Neural cell (in vitro differentiated cells): ENCODE data around the gene ESYT3. TPM values are rescaled to one million over a fixed set of nuclear protein-coding genes. Genes with fewer than 3 reads are reported as not detected.
"Not testable (repeated sequence)": the region's sequence is repeated elsewhere in the genome, so short reads cannot be mapped to it uniquely, and the experiment has no call there.

ENCODE experiments used
- H2AFZ ChIP-seq: fragments of 200-600, 300-800 bp; sonication (generic), shearing (Covaris generic); 2 replicates; pipeline ENCODE4 v1.6.0; 2014; ENCODE audit warnings: low read depth, mild to moderate bottlenecking, antibody characterized with exemption, low read length, moderate library complexity
- H3F3A ChIP-seq: fragments of 200-600 bp; shearing (Covaris generic); 2 replicates; pipeline ENCODE4 v1.6.1; 2016; ENCODE audit warnings: mild to moderate bottlenecking, moderate library complexity, mixed read lengths, antibody characterized with exemption, low read length; ENCODE audit not compliant: insufficient read depth, poor library complexity, severe bottlenecking
- H3K27ac ChIP-seq: fragments of 200-600, 300-800 bp; sonication (generic), shearing (Covaris generic); 2 replicates; pipeline ENCODE4 v1.5.1; 2014; ENCODE audit warnings: mild to moderate bottlenecking, low read length, moderate library complexity
- H3K27me3 ChIP-seq: fragments of 300-800, 200-600 bp; sonication (generic), shearing (Covaris generic); 2 replicates; pipeline ENCODE4 v1.6.0; 2014; ENCODE audit warnings: mild to moderate bottlenecking, low read depth, low read length, moderate library complexity; ENCODE audit not compliant: insufficient read depth
- H3K36me3 ChIP-seq: fragments of 300-800, 200-600 bp; sonication (generic), shearing (Covaris generic); 2 replicates; pipeline ENCODE4 v1.5.1; 2014; ENCODE audit warnings: mild to moderate bottlenecking, antibody characterized with exemption, low read length, moderate library complexity; ENCODE audit not compliant: insufficient read depth
- H3K4me2 ChIP-seq: fragments of 300-800, 200-600 bp; sonication (generic), shearing (Covaris generic); 2 replicates; pipeline ENCODE4 v1.6.0; 2014; ENCODE audit warnings: mild to moderate bottlenecking, low read length
- H3K4me3 ChIP-seq: fragments of 300-800, 200-600 bp; sonication (generic), shearing (Covaris generic); 2 replicates; pipeline ENCODE4 v1.5.1; 2014; ENCODE audit warnings: mild to moderate bottlenecking, low read length, moderate library complexity
- H3K79me2 ChIP-seq: fragments of 200-600 bp; shearing (Covaris generic); replicated peaks from 2 replicates; pipeline ENCODE4 v1.6.0; 2014; ENCODE audit warnings: mild to moderate bottlenecking, low read length, moderate library complexity; ENCODE audit not compliant: insufficient read depth
- H3K9ac ChIP-seq: fragments of 300-800, 200-600 bp; sonication (generic), shearing (Covaris generic); 2 replicates; pipeline ENCODE4 v1.6.1; 2016; ENCODE audit warnings: mild to moderate bottlenecking, low read length, mixed read lengths
- H3K9me2 ChIP-seq: fragments of 200-600 bp; shearing (Covaris generic); 2 replicates; pipeline ENCODE4 v1.6.1; 2016; ENCODE audit warnings: mild to moderate bottlenecking, low read length, mixed read lengths; ENCODE audit not compliant: insufficient read depth
- H3K9me3 ChIP-seq: fragments of 200-600, 300-800 bp; sonication (generic), shearing (Covaris generic); 2 replicates; pipeline ENCODE4 v1.6.1; 2016; ENCODE audit warnings: mild to moderate bottlenecking, mixed run types, low read length, moderate library complexity, mixed read lengths
- H4K20me1 ChIP-seq: fragments of 200-600 bp; shearing (Covaris generic); 2 replicates; pipeline ENCODE4 v1.6.1; 2016; ENCODE audit warnings: mild to moderate bottlenecking, mixed run types; ENCODE audit not compliant: insufficient read depth
- EZH2 ChIP-seq: fragments of 200-600, 300-800 bp; shearing (Covaris generic), sonication (generic); IDR thresholded peaks from 2 replicates; pipeline ENCODE4 v1.6.1; 2014; ENCODE audit warnings: antibody characterized with exemption, low read length, borderline replicate concordance, mild to moderate bottlenecking; ENCODE audit not compliant: insufficient read depth, poor library complexity, severe bottlenecking
- MXI1 ChIP-seq: fragments of 450-650 bp; conservative IDR thresholded peaks from 2 replicates; pipeline ENCODE4 v1.6.1; 2014; ENCODE audit warnings: antibody characterized with exemption, mild to moderate bottlenecking; ENCODE audit not compliant: poor library complexity, severe bottlenecking
- RAD21 ChIP-seq: fragments of 450-650 bp; conservative IDR thresholded peaks from 2 replicates; pipeline ENCODE4 v1.6.1; 2014; ENCODE audit warnings: antibody characterized with exemption, mild to moderate bottlenecking, moderate library complexity
- SMC3 ChIP-seq: fragments of 450-650 bp; conservative IDR thresholded peaks from 2 replicates; pipeline ENCODE4 v1.6.1; 2014; ENCODE audit warnings: antibody characterized with exemption, mild to moderate bottlenecking, moderate library complexity; ENCODE audit not compliant: poor library complexity
- TAF1 ChIP-seq: IDR thresholded peaks from 2 replicates; pipeline ENCODE4 v1.6.1; 2012; ENCODE audit warnings: low read depth
- polyA plus RNA-seq: library from polyadenylated mRNA; depleted of rRNA; stranded (reverse); fragments of >200 nt; gene quantifications from 2 replicates; pipeline ENCODE4 v1.2.3, GENCODE V29; 2014
- TF ChIP-seq, protein P1 (sequence below): fragments of 450-650 bp; IDR thresholded peaks from 2 replicates; pipeline ENCODE4 v1.5.1; 2014; ENCODE audit warnings: antibody characterized with exemption, mild to moderate bottlenecking, moderate library complexity; ENCODE audit not compliant: poor library complexity, severe bottlenecking

Gene ESYT3
- polyA plus RNA-seq, 1 donor from 2014 or later: 0.33 TPM

DNA sequence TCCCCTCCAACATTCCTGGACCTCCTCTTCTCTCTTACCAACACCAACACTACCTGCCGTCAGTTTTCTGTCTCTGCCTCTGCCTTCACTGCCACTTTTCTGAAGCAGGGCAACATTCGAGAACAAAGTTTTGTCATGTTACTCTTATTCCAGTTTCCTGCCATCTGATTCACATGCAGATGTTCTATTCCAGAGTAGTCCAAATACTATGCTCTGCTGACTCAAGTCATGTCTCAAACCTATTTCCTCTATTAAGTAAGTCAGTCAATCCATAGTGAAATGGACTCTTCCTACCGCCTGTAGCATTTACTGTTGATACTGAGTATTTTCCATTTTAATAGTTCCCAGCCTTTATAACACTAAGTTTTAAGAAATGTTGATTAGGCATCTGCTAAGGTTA lies 43.4 kb downstream of the ESYT3 start:
- H3K9me3 ChIP-seq: no peaks in the 10 kb centered on the region
- no peak for TF ChIP-seq EZH2
- TF ChIP-seq RAD21: no peak
- TF ChIP-seq, protein P1, sequence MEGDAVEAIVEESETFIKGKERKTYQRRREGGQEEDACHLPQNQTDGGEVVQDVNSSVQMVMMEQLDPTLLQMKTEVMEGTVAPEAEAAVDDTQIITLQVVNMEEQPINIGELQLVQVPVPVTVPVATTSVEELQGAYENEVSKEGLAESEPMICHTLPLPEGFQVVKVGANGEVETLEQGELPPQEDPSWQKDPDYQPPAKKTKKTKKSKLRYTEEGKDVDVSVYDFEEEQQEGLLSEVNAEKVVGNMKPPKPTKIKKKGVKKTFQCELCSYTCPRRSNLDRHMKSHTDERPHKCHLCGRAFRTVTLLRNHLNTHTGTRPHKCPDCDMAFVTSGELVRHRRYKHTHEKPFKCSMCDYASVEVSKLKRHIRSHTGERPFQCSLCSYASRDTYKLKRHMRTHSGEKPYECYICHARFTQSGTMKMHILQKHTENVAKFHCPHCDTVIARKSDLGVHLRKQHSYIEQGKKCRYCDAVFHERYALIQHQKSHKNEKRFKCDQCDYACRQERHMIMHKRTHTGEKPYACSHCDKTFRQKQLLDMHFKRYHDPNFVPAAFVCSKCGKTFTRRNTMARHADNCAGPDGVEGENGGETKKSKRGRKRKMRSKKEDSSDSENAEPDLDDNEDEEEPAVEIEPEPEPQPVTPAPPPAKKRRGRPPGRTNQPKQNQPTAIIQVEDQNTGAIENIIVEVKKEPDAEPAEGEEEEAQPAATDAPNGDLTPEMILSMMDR: no peak
- TF ChIP-seq MXI1: no peak
- no peak for TF ChIP-seq TAF1
- TF ChIP-seq SMC3: no peak
- H3K79me2 ChIP-seq: no peaks in the 10 kb centered on the region
- H3K9ac ChIP-seq: no peak overlapping the region
- no peaks in the 10 kb centered on the region for H3K27me3 ChIP-seq
- H3K4me3 ChIP-seq: no peak overlapping the region
- H3K4me2 ChIP-seq: no peak overlapping the region
- no peaks in the 10 kb centered on the region for H3K36me3 ChIP-seq
- H3K27ac ChIP-seq: no peak overlapping the region
- H2AFZ ChIP-seq: no peak overlapping the region
- no peaks in the 10 kb centered on the region for H4K20me1 ChIP-seq
- H3K9me2 ChIP-seq: no peaks in the 10 kb centered on the region
- no peaks in the 10 kb centered on the region for H3F3A ChIP-seq

DNA sequence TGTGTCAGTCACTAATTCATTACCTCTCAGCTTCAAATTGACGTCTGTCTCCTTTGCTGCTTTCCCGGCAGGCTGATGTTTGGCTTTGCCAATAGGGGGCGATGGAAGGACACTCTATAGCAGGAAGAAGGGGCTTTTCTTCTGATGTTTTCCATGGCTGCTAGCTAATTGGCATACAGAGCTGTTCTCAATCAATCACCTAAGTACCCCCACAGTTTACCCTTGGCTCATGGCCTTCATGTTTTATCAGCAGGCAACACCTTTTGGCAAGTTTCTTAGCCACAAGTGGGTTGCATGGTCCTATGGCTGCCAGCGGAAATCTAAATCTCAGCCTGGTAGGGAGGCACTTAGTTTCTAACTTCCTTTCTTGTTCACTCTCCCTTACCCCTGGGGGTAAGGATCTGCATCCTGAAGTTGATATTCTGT lies 45.0 kb downstream of the ESYT3 start:
- H3K9me2 ChIP-seq: no peaks in the 10 kb centered on the region
- no peak overlapping the region for H2AFZ ChIP-seq
- H3K9ac ChIP-seq: no peak overlapping the region
- no peaks in the 10 kb centered on the region for H4K20me1 ChIP-seq
- no peaks in the 10 kb centered on the region for H3K27me3 ChIP-seq
- no peak overlapping the region for H3K4me3 ChIP-seq
- no peaks in the 10 kb centered on the region for H3F3A ChIP-seq
- H3K36me3 ChIP-seq: no peaks in the 10 kb centered on the region
- TF ChIP-seq SMC3: no peak
- peak; percentile 54 for TF ChIP-seq RAD21
- TF ChIP-seq, protein P1: peak; percentile 57
- no peak overlapping the region for H3K27ac ChIP-seq
- no peaks in the 10 kb centered on the region for H3K9me3 ChIP-seq
- no peak overlapping the region for H3K4me2 ChIP-seq
- H3K79me2 ChIP-seq: no peaks in the 10 kb centered on the region

DNA sequence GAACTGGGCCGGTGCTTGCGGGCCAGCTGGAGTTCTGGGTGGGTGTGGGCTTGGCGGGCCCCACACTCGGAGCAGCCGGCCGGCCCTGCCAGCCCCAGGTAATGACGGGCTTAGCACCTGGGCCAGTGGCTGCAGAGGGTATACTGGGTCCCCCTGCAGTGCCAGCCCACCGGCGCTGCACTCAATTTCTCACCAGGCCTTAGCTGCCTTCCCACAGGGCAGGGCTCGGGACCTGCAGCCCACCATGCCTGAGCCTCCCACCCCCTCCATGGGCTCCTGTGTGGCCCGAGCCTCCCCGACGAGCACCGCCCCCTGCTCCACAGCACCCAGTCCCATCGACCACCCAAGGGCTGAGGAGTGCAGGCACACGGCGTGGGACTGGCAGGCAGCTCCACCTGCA lies 50.3 kb downstream of the ESYT3 start:
- not testable (repeated sequence) for H3K27me3 ChIP-seq, H3F3A ChIP-seq, H4K20me1 ChIP-seq, H2AFZ ChIP-seq, H3K79me2 ChIP-seq, H3K36me3 ChIP-seq, H3K4me3 ChIP-seq, H3K4me2 ChIP-seq, H3K9me2 ChIP-seq, H3K9me3 ChIP-seq, H3K27ac ChIP-seq, H3K9ac ChIP-seq

DNA sequence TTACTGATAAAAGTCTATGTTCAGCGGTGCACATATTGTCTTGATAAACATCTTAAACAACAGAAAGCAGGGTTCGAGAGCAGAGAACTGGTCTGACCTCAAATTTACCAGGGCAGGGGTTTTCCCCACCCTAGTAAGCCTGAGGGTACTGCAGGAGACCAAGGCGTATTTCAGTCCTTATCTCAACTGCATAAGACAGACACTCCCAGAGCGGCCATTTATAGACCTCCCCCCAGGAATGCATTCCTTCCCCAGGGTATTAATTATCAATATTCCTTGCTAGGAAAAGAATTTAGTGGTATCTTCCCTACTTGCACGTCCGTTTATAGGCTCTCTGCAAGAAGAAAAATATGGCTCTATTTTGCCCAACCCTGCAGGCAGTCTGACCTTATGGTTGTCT lies 52.2 kb downstream of the ESYT3 start:
- H3K79me2 ChIP-seq, H3K27ac ChIP-seq, H3K4me2 ChIP-seq, H3K36me3 ChIP-seq, H3K9me2 ChIP-seq, H3F3A ChIP-seq, H4K20me1 ChIP-seq, H2AFZ ChIP-seq, H3K9me3 ChIP-seq, H3K27me3 ChIP-seq, H3K4me3 ChIP-seq, H3K9ac ChIP-seq: not testable (repeated sequence)
